ENCODE data around the gene SLC34A3.

The SLC34A3 gene

GRCh38 chr9:137278721-137279711 lies 48.3 kb downstream of the SLC34A3 start:
- no peak for DNase-seq

- DNase-seq = no peak
These were observed 49.2 kb downstream of the SLC34A3 start for GRCh38 chr9:137279741-137280473.

DNA sequence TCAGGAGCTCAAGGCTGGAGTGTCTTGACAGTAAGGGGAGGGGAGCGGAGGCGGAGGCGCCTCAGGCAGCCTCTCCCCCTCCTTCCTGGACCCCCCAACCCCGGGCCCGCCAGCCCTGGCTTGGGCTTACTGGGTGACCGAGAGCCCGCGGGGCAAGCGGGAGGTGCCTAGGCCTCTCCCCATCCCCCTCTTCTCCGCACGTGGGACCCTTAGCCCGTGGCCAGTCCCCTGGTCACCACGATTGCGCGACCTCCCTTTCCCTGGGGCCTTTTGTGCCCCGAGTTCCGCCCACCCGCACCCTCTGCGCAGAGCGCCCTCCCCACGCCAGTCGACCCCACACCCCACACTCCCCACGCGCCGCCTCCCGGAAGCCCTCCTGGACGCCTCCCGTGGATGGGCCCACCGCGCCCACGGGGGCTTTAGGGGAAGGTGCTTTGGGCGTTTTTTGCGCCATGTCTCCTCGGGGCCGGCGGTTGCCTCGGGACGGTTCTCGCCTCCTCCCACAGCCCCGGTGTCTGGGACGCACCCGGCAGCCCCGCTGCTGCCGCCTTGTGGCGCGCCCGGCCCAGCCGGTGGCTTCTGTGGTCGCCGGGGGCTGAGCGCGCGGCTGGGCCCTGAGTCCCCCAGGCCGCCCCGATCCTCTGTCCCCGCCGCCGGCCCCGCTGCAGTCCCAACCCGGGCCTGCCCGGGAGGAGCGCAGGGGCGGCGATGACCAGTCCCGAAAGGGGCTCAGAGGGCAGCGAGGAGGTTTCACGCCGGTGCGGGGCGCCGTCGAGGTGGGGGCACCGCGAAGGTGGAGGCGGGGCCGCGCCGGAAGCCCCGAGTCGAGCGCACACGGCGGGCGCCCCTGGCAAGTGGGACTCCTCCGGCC lies 50.0 kb downstream of the SLC34A3 start:
- peak in 1 of 2 donors; percentile 33 for DNase-seq

- DNase-seq = no peak
These were observed 50.8 kb downstream of the SLC34A3 start for GRCh38 chr9:137281345-137282116.

Data from stimulated activated CD4-positive, alpha-beta T cell treated with anti-CD3 and anti-CD28 coated beads, Interleukin-2, amount 100 ng/mL, for 24 hours (primary cell).